AG10803 (cell line): Measurements from ENCODE around the gene RAB3GAP1.

Experiments used
- DNase-seq: peaks from one replicate; pipeline ENCODE4 v3.0.0; 2010; ENCODE audit warnings: low read depth
- H3K4me3 ChIP-seq: 2 replicates; pipeline ENCODE4 v1.5.1; 2011; ENCODE audit warnings: mild to moderate bottlenecking, low read length, control low read depth
- CTCF ChIP-seq: conservative IDR thresholded peaks from 2 replicates; pipeline ENCODE4 v1.5.1; 2011; ENCODE audit warnings: mild to moderate bottlenecking, low read length, control low read depth, inconsistent platforms

RAB3GAP1 gene

GRCh38 chr2:135055182-135055786 lies 3.2 kb downstream of the RAB3GAP1 start:
- DNase-seq = peak; percentile 83
- no peak for TF ChIP-seq CTCF
- H3K4me3 ChIP-seq = peak overlapping the region; percentile 2

DNA sequence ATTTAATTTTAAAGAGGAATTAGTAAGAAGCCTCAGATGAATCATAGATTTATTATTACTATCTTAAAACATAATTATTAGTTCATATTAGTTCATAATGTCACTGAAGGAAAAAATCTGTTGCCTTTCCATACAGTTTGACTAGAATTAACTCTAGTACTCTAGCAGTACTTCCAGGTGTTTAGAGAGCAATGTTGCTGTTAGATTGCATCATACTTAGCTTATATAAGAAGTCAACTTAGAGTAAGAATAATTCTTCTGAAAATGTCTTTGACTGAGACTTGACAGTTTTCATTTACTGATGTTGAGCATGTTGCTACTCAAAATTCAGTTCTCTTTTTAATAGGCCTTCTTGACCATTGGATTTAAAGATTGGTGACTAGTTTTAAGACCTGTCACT lies 4.7 kb downstream of the RAB3GAP1 start:
- no peak for TF ChIP-seq CTCF
- peak; percentile 29 for DNase-seq
- no peak overlapping the region for H3K4me3 ChIP-seq

DNA sequence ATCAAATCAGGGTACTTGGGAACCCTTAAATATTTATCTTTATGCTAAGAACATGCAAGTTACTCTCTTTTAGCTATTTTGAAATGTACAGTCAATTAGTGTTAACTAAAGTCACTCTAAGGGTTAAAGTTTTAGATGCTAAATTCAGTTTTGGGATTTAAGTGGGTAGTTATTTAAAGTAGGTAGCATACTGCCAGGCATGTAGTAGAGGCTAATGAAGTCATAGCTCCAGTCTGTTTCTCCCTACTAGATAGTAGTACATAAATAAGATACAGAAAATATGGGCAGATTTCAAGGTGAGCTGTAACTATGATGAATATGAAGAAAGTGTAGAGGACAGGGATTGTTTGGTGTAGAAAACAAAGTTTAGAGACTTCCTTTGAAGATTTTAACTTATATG lies 7.5 kb downstream of the RAB3GAP1 start:
- H3K4me3 ChIP-seq = no peak overlapping the region
- no peak for DNase-seq
- no peak for TF ChIP-seq CTCF

GRCh38 chr2:135063210-135063609 lies 11.1 kb downstream of the RAB3GAP1 start:
- no peak for TF ChIP-seq CTCF
- no peak overlapping the region for H3K4me3 ChIP-seq
- DNase-seq = peak; percentile 7

DNA sequence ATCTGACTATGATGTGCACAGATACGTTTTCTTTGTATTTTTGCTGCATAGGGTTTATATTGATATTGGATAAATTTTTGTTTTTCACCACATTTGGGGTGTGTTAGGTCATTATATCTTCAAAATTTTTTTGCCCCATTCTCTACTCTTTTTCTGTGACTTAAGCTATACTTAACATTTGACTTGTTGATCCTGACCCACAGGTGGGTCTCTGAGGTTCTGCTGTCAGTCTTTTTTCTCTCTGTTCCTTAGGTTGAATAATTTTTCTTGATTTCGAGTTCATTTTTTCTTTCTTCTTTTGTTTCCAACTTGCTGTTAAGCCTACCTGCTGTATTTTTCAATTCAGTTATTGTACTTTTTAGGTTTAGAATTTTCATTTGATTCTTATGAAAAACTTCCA lies 12.1 kb downstream of the RAB3GAP1 start:
- TF ChIP-seq CTCF = no peak
- DNase-seq = no peak

DNA sequence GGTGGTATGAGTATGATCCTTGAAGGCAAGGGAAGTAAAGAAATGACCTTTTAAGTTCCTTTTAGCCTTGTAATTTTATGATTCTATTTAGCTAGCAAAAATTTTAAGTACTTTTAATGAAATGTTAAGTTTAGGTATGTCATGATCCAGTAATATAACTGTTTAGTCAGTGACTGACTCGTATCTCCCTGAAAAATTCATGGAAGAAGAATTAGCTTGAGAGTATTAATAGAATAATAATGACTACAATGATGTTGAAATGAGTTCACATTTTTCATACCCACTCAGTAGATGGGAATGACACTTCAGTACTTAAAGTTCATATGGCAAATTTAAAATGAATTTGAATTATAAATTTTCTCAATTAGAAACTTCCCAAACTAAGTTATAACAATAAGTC lies 14.6 kb downstream of the RAB3GAP1 start:
- DNase-seq = peak; percentile 30
- H3K4me3 ChIP-seq = no peak overlapping the region
- TF ChIP-seq CTCF = no peak

More for the DNA sequence above, 12.1 kb downstream of the RAB3GAP1 start:
- H3K4me3 ChIP-seq = no peak overlapping the region

DNA sequence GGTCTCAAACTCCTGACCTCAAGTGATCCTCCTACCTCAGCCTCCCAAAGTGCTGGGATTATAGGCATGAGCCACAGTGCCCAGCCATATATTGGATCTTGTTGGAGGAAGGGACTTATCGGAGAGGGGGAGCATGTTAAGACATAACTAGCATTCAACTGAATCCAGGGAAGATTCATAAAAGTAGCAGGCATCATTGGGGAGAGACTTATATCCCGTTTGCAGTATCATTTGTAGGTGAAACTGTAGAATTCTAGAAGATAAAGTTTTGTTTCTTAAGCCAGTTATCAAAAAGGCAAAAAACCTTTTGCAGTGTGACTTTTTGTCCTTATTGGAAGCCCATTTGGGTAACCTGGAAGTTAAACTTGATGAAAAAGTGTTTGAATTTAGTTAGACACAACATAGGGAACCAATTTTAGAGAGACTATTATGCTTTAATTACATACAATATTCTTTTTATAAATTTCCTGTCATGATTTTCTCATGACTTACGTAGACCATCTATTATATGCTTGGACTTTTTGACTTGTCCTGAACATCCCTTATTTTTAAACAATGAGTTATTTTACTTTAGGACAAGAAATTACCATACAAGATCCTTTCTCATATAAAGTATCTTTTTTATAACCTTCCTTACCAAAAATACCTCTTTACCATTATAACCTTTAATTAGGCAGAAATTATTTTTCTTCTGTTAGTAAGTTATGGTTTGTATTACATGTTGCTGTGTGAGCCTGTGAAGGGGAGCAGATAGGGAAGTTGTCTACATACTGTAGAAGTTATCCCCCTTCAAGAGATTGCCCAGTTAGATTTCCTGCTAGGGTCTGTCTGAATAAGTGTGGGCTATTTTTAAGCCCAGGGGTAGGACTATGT lies 20.3 kb downstream of the RAB3GAP1 start:
- no peak overlapping the region for H3K4me3 ChIP-seq
- TF ChIP-seq CTCF = no peak
- DNase-seq = no peak
